HG02884 (cell line): ENCODE measurements around the gene HAUS1.
"Not testable (repeated sequence)": the region's sequence is repeated elsewhere in the genome, so short reads cannot be mapped to it uniquely, and the experiment has no call there.

Experiments
- ATAC-seq: cut with Tn5 transposase; IDR thresholded peaks from one replicate; pipeline ENCODE4 v1.9.1; 2021; ENCODE audit warnings: mild to moderate bottlenecking, moderate library complexity; ENCODE audit not compliant: unreplicated experiment

The HAUS1 gene

GRCh38 chr18:46088501-46088900 lies 15.7 kb upstream of the HAUS1 start:
- not testable (repeated sequence) for ATAC-seq

- no peak for ATAC-seq
Observed at GRCh38 chr18:46095532-46095931, 8.7 kb upstream of the HAUS1 start.

- ATAC-seq: no peak
Observed at GRCh38 chr18:46096651-46097300, 7.4 kb upstream of the HAUS1 start.

GRCh38 chr18:46097431-46097800 lies 6.8 kb upstream of the HAUS1 start:
- ATAC-seq: peak; percentile 16

GRCh38 chr18:46097801-46098615 lies 6.2 kb upstream of the HAUS1 start, which contains the start of gene ATP5F1A:
ATP5F1A (minus strand) TSS chr18:46098296; CDS start chr18:46098231, 65 bp downstream.
- peak; percentile 74 for ATAC-seq

- no peak for ATAC-seq
Observed at GRCh38 chr18:46098616-46098933, 5.6 kb upstream of the HAUS1 start.

- ATAC-seq: no peak
Observed at GRCh38 chr18:46099463-46099862, 4.7 kb upstream of the HAUS1 start.

GRCh38 chr18:46109386-46109785 lies 5.2 kb downstream of the HAUS1 start:
- no peak for ATAC-seq

GRCh38 chr18:46110406-46110805 lies 6.2 kb downstream of the HAUS1 start:
- ATAC-seq: no peak

GRCh38 chr18:46113751-46114150 lies 9.6 kb downstream of the HAUS1 start:
- no peak for ATAC-seq

GRCh38 chr18:46126625-46127024 lies 22.4 kb downstream of the HAUS1 start:
- ATAC-seq: not testable (repeated sequence)

- ATAC-seq: no peak
Observed at GRCh38 chr18:46130061-46130460, 25.9 kb downstream of the HAUS1 start.

GRCh38 chr18:46130549-46130948 lies 26.4 kb downstream of the HAUS1 start:
- ATAC-seq: not testable (repeated sequence)

GRCh38 chr18:46133534-46133933 lies 29.3 kb downstream of the HAUS1 start:
- ATAC-seq: no peak

GRCh38 chr18:46134920-46135675 lies 30.9 kb downstream of the HAUS1 start:
- no peak for ATAC-seq

GRCh38 chr18:46140173-46140572 lies 36.0 kb downstream of the HAUS1 start:
- no peak for ATAC-seq

GRCh38 chr18:46141199-46141598 lies 37.0 kb downstream of the HAUS1 start:
- ATAC-seq: no peak

GRCh38 chr18:46148810-46149209 lies 44.6 kb downstream of the HAUS1 start:
- ATAC-seq: no peak

- no peak for ATAC-seq
Observed at GRCh38 chr18:46152436-46152807, 48.2 kb downstream of the HAUS1 start.

GRCh38 chr18:46152808-46153617 lies 48.8 kb downstream of the HAUS1 start:
- no peak for ATAC-seq

- no peak for ATAC-seq
Observed at GRCh38 chr18:46155641-46156051, 51.5 kb downstream of the HAUS1 start.
